ENCODE data around the gene DKK1.
A peak's percentile ranks its signal among the peaks of the same experiment; 100 is the strongest.

The DKK1 gene

DNA sequence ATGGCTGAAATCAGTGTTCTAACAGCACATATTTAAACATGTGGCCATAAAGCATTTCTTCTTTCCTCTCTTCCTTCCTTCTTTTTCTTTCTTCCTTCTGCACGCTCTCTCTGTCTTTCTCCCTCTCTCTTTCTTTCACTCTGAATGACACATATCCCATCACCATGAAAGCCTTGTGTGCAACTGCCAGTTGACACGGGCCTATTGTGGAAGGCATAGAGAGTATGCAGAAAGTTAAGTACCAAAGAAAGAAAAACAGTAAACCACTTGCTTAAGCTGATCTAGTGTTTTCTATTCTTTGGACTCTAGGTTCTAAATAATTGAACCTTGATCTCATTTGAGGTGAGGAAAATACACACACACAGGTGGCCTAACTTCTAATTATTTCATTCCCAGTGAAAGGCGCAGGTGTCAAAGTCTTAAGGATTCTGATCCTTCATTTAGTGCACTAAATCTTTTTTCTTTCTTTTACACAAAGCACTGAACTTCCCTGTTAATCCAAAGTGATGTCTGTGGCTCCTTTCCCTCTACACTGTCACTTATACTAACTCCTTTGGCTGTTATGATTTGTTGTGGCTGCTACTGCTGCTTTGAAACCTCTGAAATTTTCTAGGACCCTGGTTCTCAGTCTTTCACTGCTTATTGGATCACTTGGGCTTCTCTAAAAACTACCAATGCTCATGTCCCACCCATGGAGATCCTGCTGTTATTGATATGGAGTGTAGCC, 17.7 kb downstream of the DKK1 start:
- no peak overlapping the region for H3K4me3 ChIP-seq (ENCODE audit: low read depth, low read length)
- DNase-seq (ENCODE audit: low read depth) = no peak
- TF ChIP-seq, protein P1, sequence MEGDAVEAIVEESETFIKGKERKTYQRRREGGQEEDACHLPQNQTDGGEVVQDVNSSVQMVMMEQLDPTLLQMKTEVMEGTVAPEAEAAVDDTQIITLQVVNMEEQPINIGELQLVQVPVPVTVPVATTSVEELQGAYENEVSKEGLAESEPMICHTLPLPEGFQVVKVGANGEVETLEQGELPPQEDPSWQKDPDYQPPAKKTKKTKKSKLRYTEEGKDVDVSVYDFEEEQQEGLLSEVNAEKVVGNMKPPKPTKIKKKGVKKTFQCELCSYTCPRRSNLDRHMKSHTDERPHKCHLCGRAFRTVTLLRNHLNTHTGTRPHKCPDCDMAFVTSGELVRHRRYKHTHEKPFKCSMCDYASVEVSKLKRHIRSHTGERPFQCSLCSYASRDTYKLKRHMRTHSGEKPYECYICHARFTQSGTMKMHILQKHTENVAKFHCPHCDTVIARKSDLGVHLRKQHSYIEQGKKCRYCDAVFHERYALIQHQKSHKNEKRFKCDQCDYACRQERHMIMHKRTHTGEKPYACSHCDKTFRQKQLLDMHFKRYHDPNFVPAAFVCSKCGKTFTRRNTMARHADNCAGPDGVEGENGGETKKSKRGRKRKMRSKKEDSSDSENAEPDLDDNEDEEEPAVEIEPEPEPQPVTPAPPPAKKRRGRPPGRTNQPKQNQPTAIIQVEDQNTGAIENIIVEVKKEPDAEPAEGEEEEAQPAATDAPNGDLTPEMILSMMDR (conservative IDR thresholded peaks at IDR 0.05; ENCODE audit: low read depth, low read length) = no peak

DNA sequence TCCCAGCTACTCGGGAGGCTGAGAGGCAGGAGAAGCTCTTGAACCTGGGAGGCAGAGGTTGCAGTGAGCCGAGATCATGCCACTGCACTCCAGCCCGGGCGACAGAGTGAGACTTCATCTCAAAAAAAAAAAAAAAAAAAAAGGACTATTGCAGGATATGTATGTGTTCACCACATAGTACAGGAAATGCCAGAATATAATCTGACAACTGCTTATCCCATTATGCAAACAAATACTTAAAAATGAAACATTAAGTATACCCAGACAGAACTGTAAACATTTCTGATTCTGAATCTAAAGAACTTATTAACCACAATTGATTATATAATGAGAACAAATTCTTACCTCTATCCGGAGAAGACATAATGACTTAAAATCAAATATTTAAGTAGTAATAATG, 18.7 kb downstream of the DKK1 start:
- no peak overlapping the region for H3K4me3 ChIP-seq (ENCODE audit: low read depth, low read length)
- TF ChIP-seq, protein P1 (conservative IDR thresholded peaks at IDR 0.05; ENCODE audit: low read depth, low read length) = no peak
- DNase-seq (ENCODE audit: low read depth) = peak; percentile 40

DNA sequence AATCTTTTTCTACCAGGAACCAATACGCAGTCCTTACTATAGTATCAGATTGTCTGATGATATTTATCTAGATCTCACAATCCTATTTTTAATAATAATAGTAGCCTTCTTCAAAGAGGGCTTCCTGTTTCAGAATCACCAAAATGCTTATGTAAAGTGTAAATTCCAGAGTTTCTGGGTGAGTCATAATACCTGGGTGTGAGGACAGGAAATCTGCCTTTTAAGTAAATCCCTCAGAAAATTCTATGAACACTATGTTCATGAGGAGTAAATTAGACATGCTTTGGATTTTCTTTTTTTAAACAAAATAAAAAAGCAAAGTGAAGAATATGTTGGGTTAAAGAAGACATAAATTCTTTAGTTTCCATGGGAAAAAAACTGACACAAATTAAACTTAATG, 20.5 kb downstream of the DKK1 start:
- TF ChIP-seq, protein P1 (conservative IDR thresholded peaks at IDR 0.05; ENCODE audit: low read depth, low read length) = no peak
- peak; percentile 58 for DNase-seq (ENCODE audit: low read depth)
- H3K4me3 ChIP-seq (ENCODE audit: low read depth, low read length) = no peak overlapping the region

DNA sequence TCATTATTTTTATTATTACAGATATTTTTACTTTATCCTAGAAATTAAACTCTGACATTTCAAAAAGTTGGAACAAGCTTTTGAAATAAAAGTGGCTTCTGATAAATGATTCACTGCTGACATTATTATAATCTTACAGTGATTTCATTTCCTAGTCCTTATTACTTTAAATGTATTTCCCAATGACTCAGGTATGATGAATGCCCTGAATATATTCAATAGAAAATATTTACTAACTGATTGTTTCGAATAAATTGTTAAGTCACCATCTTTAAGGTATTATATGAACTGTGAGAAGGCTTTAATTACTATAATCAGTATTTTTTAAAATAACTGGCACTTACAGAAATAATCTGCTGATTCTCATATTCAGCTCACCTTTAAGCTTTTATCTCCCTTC, 21.6 kb downstream of the DKK1 start:
- TF ChIP-seq, protein P1 (conservative IDR thresholded peaks at IDR 0.05; ENCODE audit: low read depth, low read length) = no peak
- no peak for DNase-seq (ENCODE audit: low read depth)
- no peak overlapping the region for H3K4me3 ChIP-seq (ENCODE audit: low read depth, low read length)

- no peak overlapping the region for H3K4me3 ChIP-seq (ENCODE audit: low read depth, low read length)
- no peak for DNase-seq (ENCODE audit: low read depth)
- TF ChIP-seq, protein P1 (conservative IDR thresholded peaks at IDR 0.05; ENCODE audit: low read depth, low read length) = no peak
These were observed 23.1 kb downstream of the DKK1 start for GRCh38 chr10:52337225-52337624.

GRCh38 chr10:52343439-52343838, 29.4 kb downstream of the DKK1 start:
- DNase-seq (ENCODE audit: low read depth) = no peak
- H3K4me3 ChIP-seq (ENCODE audit: low read depth, low read length) = no peak overlapping the region

More at GRCh38 chr10:52343439-52343838, 29.4 kb downstream of the DKK1 start:
- TF ChIP-seq, protein P1 (conservative IDR thresholded peaks at IDR 0.05; ENCODE audit: low read depth, low read length) = no peak
